ENCODE data around the gene INTS12. TPM values are rescaled to one million over a fixed set of nuclear protein-coding genes. Genes with fewer than 3 reads are reported as not detected.
"Not testable (repeated sequence)": the region's sequence is repeated elsewhere in the genome, so short reads cannot be mapped to it uniquely, and the experiment has no call there.

The INTS12 gene
- total and polyA plus RNA-seq, 7 donors = 17.7 to 38.8 (median 27.7) TPM

GRCh38 chr4:105748222-105748621, 39.7 kb upstream of the INTS12 start:
- 96 to 100% (median 97%) methylated on average over 3 of the region's 3 CpGs for WGBS, 3 donors

GRCh38 chr4:105741548-105741947, 33.1 kb upstream of the INTS12 start:
- no peak overlapping the region for H3K4me3 ChIP-seq
- no peak for ATAC-seq
- no peaks in the 10 kb centered on the region for H3K36me3 ChIP-seq (ENCODE audit: insufficient read depth in 1 of 2, low read depth in 1 of 2)
- H3K27me3 ChIP-seq (ENCODE audit: insufficient read depth in 3 of 3, low read length in 2 of 3) = no peaks in the 10 kb centered on the region
- DNase-seq = no peak
- H3K27ac ChIP-seq = no peak overlapping the region
- H3K4me1 ChIP-seq = no peaks in the 10 kb centered on the region
- 76 to 79% (median 77%) methylated on average over 2 of the region's 2 CpGs for WGBS, 3 donors
- intact Hi-C loops (cut with DNase I) = no loop called here
- TF ChIP-seq CTCF (IDR thresholded peaks at IDR 0.05) = no peak
- no peaks in the 10 kb centered on the region for H3K9me3 ChIP-seq

More at GRCh38 chr4:105748222-105748621, 39.7 kb upstream of the INTS12 start:
- TF ChIP-seq CTCF (IDR thresholded peaks at IDR 0.05) = no peak
- Histone ChIP-seq H3K4me1 (no peaks in the 10 kb centered on the region), H3K27me3 (ENCODE audit: insufficient read depth in 3 of 3, low read length in 2 of 3) (no peaks in the 10 kb centered on the region), H3K4me3 (no peak overlapping the region), H3K36me3 (ENCODE audit: insufficient read depth in 1 of 2, low read depth in 1 of 2) (no peaks in the 10 kb centered on the region), H3K27ac (no peak overlapping the region), H3K9me3 (no peaks in the 10 kb centered on the region)
- DNase-seq = no peak
- intact Hi-C loops (cut with DNase I) = no loop called here
- ATAC-seq = no peak

GRCh38 chr4:105735217-105735616, 26.7 kb upstream of the INTS12 start:
- H3K27me3 ChIP-seq (ENCODE audit: insufficient read depth in 3 of 3, low read length in 2 of 3); intact Hi-C loops (cut with DNase I); H3K27ac ChIP-seq; H3K9me3 ChIP-seq; DNase-seq; H3K36me3 ChIP-seq (ENCODE audit: insufficient read depth in 1 of 2, low read depth in 1 of 2); ATAC-seq; H3K4me3 ChIP-seq; H3K4me1 ChIP-seq: not testable (repeated sequence)
- 84 to 98% (median 97%) methylated on average over 10 of the region's 10 CpGs for WGBS, 3 donors

GRCh38 chr4:105729895-105730294, 21.4 kb upstream of the INTS12 start:
- H3K27ac ChIP-seq; H3K27me3 ChIP-seq (ENCODE audit: insufficient read depth in 3 of 3, low read length in 2 of 3); H3K9me3 ChIP-seq; H3K4me3 ChIP-seq; H3K4me1 ChIP-seq; intact Hi-C loops (cut with DNase I); ATAC-seq; DNase-seq; H3K36me3 ChIP-seq (ENCODE audit: insufficient read depth in 1 of 2, low read depth in 1 of 2): not testable (repeated sequence)
- WGBS, 3 donors = 96 to 100% (median 97%) methylated on average over 4 of the region's 4 CpGs

- Histone ChIP-seq H3K4me1 (no peaks in the 10 kb centered on the region), H3K27me3 (ENCODE audit: insufficient read depth in 3 of 3, low read length in 2 of 3) (no peaks in the 10 kb centered on the region), H3K9me3 (no peaks in the 10 kb centered on the region), H3K27ac (no peak overlapping the region), H3K4me3 (no peak overlapping the region), H3K36me3 (ENCODE audit: insufficient read depth in 1 of 2, low read depth in 1 of 2) (no peaks in the 10 kb centered on the region)
- 91 to 96% (median 92%) methylated on average over 2 of the region's 2 CpGs for WGBS, 3 donors
- intact Hi-C loops (cut with DNase I) = no loop called here
- no peak for ATAC-seq
- TF ChIP-seq CTCF (IDR thresholded peaks at IDR 0.05) = no peak
- no peak for DNase-seq
Observed at GRCh38 chr4:105725623-105726022, 17.1 kb upstream of the INTS12 start.

- H3K4me1 ChIP-seq = peaks cover 6% of the 10 kb centered on the region
- 86 to 90% (median 89%) methylated on average over 2 of the region's 2 CpGs for WGBS, 3 donors
- no peaks in the 10 kb centered on the region for H3K9me3 ChIP-seq
- DNase-seq = no peak
- TF ChIP-seq CTCF (IDR thresholded peaks at IDR 0.05) = no peak
- peaks cover 0 to 4% of the 10 kb centered on the region in 2 donors for H3K36me3 ChIP-seq (ENCODE audit: insufficient read depth in 1 of 2, low read depth in 1 of 2)
- H3K4me3 ChIP-seq = no peak overlapping the region
- ATAC-seq = no peak
- no peak overlapping the region for H3K27ac ChIP-seq
- H3K27me3 ChIP-seq (ENCODE audit: insufficient read depth in 3 of 3, low read length in 2 of 3) = no peaks in the 10 kb centered on the region
- intact Hi-C loops (cut with DNase I) = no loop called here
Observed at GRCh38 chr4:105719204-105719603, 10.7 kb upstream of the INTS12 start.

Measured in psoas muscle (tissue), 8 donors.